ENCODE data around the gene RXRA.

RXRA gene

DNA sequence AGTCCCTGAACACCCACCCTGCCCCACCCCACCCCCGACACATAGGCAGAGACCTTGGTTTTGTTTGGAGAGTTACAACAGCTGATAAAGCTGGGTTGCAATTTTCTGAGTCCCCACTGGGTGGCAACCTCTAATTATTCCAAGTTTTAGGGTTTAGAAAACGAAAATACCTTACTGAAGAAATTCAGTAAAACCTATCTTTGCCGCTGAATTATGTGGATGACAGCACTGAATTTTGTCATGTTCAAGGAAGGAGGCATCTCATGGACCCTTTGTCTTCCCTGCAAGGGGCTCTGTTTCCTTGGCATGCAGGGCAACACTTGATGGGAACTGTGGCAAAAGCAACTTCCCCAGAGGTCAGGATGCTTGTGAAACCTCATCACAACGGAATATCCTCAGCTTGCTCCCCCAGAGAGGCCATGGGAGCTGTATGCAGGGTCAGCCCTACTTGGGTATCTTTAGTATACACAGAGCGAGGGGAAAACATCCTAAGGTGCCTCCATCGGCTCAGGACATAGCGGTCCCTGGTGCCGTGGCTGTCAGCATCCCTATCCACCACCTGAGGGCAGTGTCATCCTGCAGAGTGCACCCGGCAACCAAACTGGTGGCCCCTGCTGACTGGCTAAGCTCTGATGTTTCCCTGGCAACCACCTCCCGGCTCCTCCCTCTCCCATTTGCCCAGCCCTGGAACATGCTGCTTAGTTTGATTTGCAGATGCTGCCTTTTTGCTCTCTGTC lies 123.1 kb downstream of the RXRA start:
- TF ChIP-seq PKNOX1 (IDR thresholded peaks at IDR 0.05) (peak; percentile 65), FOXK2 (IDR thresholded peaks at IDR 0.05) (no peak), BHLHE40 (IDR thresholded peaks at IDR 0.05; ENCODE audit: borderline replicate concordance) (no peak), LEF1 (IDR thresholded peaks at IDR 0.05; ENCODE audit: borderline replicate concordance) (no peak), HDGF (IDR thresholded peaks at IDR 0.05; ENCODE audit: borderline replicate concordance) (no peak)
- ChIA-PET CTCF (interaction anchor here (0.6 to 1.5 kb wide), 8 partner anchors 9 to 979 kb away, joined by 3 to 5 read pairs (median 4); no protein-coding TSS in a partner anchor), POLR2A (no interaction called here)
- peak; percentile 93 for DNase-seq (ENCODE audit: extremely low spot score)

GRCh38 chr9:134451700-134452458 lies 125.6 kb downstream of the RXRA start:
- CTCF ChIA-PET, result no interaction called here
- POLR2A ChIA-PET, result no interaction called here
- no peak for DNase-seq (ENCODE audit: extremely low spot score)
- TF ChIP-seq SUZ12 (IDR thresholded peaks at IDR 0.05), result no peak
- no peak for TF ChIP-seq ZNF384 (IDR thresholded peaks at IDR 0.05)
- no peak for TF ChIP-seq BHLHE40 (IDR thresholded peaks at IDR 0.05; ENCODE audit: borderline replicate concordance)
- TF ChIP-seq TARDBP (IDR thresholded peaks at IDR 0.05), result no peak
- no peak for TF ChIP-seq HDGF (IDR thresholded peaks at IDR 0.05; ENCODE audit: borderline replicate concordance)
- no peak for TF ChIP-seq LEF1 (IDR thresholded peaks at IDR 0.05; ENCODE audit: borderline replicate concordance)
- no peak for TF ChIP-seq SP1 (IDR thresholded peaks at IDR 0.05)
- TF ChIP-seq L3MBTL2 (conservative IDR thresholded peaks at IDR 0.05), result no peak

DNA sequence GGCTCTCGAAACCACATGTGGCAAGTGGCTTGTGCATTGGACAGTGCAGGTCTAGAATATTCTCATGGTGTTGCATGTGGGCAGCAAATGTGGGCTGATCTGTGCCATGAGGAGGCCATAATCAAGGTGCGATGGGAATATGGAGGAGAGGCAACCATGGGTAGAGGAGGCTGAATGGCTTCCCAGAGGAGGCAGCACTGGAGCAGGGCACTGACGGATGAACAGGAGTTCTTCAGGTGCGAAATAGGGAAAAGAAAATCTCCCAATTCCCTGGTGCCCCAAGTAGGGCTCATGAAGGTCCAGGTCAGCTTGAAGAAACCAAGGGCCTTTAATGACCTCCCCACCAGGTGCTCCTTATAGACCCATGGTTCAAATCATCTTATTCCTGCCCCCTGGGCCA lies 126.5 kb downstream of the RXRA start:
- POLR2A ChIA-PET, result no interaction called here
- DNase-seq (ENCODE audit: extremely low spot score), result no peak
- no peak for TF ChIP-seq CTBP1 (IDR thresholded peaks at IDR 0.05; ENCODE audit: borderline replicate concordance)
- TF ChIP-seq FOXK2 (IDR thresholded peaks at IDR 0.05), result no peak
- TF ChIP-seq LEF1 (IDR thresholded peaks at IDR 0.05; ENCODE audit: borderline replicate concordance), result no peak
- TF ChIP-seq ZNF384 (IDR thresholded peaks at IDR 0.05), result no peak
- no peak for TF ChIP-seq FOXM1 (IDR thresholded peaks at IDR 0.05; ENCODE audit: borderline replicate concordance)
- no peak for TF ChIP-seq L3MBTL2 (conservative IDR thresholded peaks at IDR 0.05)
- no peak for TF ChIP-seq BHLHE40 (IDR thresholded peaks at IDR 0.05; ENCODE audit: borderline replicate concordance)
- no peak for TF ChIP-seq SUZ12 (IDR thresholded peaks at IDR 0.05)
- TF ChIP-seq HDGF (IDR thresholded peaks at IDR 0.05; ENCODE audit: borderline replicate concordance), result no peak
- no peak for TF ChIP-seq ELF4 (IDR thresholded peaks at IDR 0.05)
- TF ChIP-seq TARDBP (IDR thresholded peaks at IDR 0.05), result no peak
- no peak for TF ChIP-seq PKNOX1 (IDR thresholded peaks at IDR 0.05)
- TF ChIP-seq FOXA1 (IDR thresholded peaks at IDR 0.05), result no peak
- TF ChIP-seq NFRKB (IDR thresholded peaks at IDR 0.05), result no peak
- TF ChIP-seq SP1 (IDR thresholded peaks at IDR 0.05), result no peak
- no peak for TF ChIP-seq ARNT (IDR thresholded peaks at IDR 0.05)
- CTCF ChIA-PET, result no interaction called here

GRCh38 chr9:134453776-134454475 lies 127.7 kb downstream of the RXRA start:
- TF ChIP-seq SP1 (IDR thresholded peaks at IDR 0.05), result no peak
- TF ChIP-seq HDGF (IDR thresholded peaks at IDR 0.05; ENCODE audit: borderline replicate concordance), result no peak
- no peak for TF ChIP-seq PKNOX1 (IDR thresholded peaks at IDR 0.05)
- no peak for TF ChIP-seq SUZ12 (IDR thresholded peaks at IDR 0.05)
- TF ChIP-seq L3MBTL2 (conservative IDR thresholded peaks at IDR 0.05), result no peak
- no peak for TF ChIP-seq ELF4 (IDR thresholded peaks at IDR 0.05)
- no peak for TF ChIP-seq FOXK2 (IDR thresholded peaks at IDR 0.05)
- no peak for TF ChIP-seq BHLHE40 (IDR thresholded peaks at IDR 0.05; ENCODE audit: borderline replicate concordance)
- no peak for TF ChIP-seq ZNF384 (IDR thresholded peaks at IDR 0.05)
- no peak for TF ChIP-seq CTBP1 (IDR thresholded peaks at IDR 0.05; ENCODE audit: borderline replicate concordance)
- TF ChIP-seq FOXM1 (IDR thresholded peaks at IDR 0.05; ENCODE audit: borderline replicate concordance), result no peak
- no peak for TF ChIP-seq ARNT (IDR thresholded peaks at IDR 0.05)
- no peak for TF ChIP-seq NFRKB (IDR thresholded peaks at IDR 0.05)
- no peak for TF ChIP-seq FOXA1 (IDR thresholded peaks at IDR 0.05)
- no peak for TF ChIP-seq LEF1 (IDR thresholded peaks at IDR 0.05; ENCODE audit: borderline replicate concordance)
- no peak for TF ChIP-seq TARDBP (IDR thresholded peaks at IDR 0.05)
- DNase-seq (ENCODE audit: extremely low spot score), result no peak
- CTCF ChIA-PET, result no interaction called here
- POLR2A ChIA-PET, result no interaction called here

- CTCF ChIA-PET, result no interaction called here
- no peak for TF ChIP-seq LEF1 (IDR thresholded peaks at IDR 0.05; ENCODE audit: borderline replicate concordance)
- TF ChIP-seq ZNF384 (IDR thresholded peaks at IDR 0.05), result no peak
- no peak for TF ChIP-seq BHLHE40 (IDR thresholded peaks at IDR 0.05; ENCODE audit: borderline replicate concordance)
- TF ChIP-seq ELF4 (IDR thresholded peaks at IDR 0.05), result no peak
- TF ChIP-seq HDGF (IDR thresholded peaks at IDR 0.05; ENCODE audit: borderline replicate concordance), result no peak
- no peak for TF ChIP-seq PKNOX1 (IDR thresholded peaks at IDR 0.05)
- no peak for TF ChIP-seq ARNT (IDR thresholded peaks at IDR 0.05)
- no peak for TF ChIP-seq NFRKB (IDR thresholded peaks at IDR 0.05)
- TF ChIP-seq SP1 (IDR thresholded peaks at IDR 0.05), result no peak
- no peak for TF ChIP-seq FOXA1 (IDR thresholded peaks at IDR 0.05)
- TF ChIP-seq L3MBTL2 (conservative IDR thresholded peaks at IDR 0.05), result no peak
- no peak for TF ChIP-seq TARDBP (IDR thresholded peaks at IDR 0.05)
- TF ChIP-seq SUZ12 (IDR thresholded peaks at IDR 0.05), result no peak
- TF ChIP-seq CTBP1 (IDR thresholded peaks at IDR 0.05; ENCODE audit: borderline replicate concordance), result no peak
- no peak for TF ChIP-seq FOXK2 (IDR thresholded peaks at IDR 0.05)
- TF ChIP-seq FOXM1 (IDR thresholded peaks at IDR 0.05; ENCODE audit: borderline replicate concordance), result no peak
- DNase-seq (ENCODE audit: extremely low spot score), result no peak
- POLR2A ChIA-PET, result no interaction called here
Measured at GRCh38 chr9:134454476-134454857, 128.2 kb downstream of the RXRA start.
